Right cardiac atrium (tissue), 5 donors: ENCODE data around the gene DNM2. TPM values are rescaled to one million over a fixed set of nuclear protein-coding genes. Genes with fewer than 3 reads are reported as not detected.
A peak's percentile ranks its signal among the peaks of the same experiment; 100 is the strongest.

Source experiments
- ATAC-seq, 2 donors: fragments of 200-7000 bp; cut with Tn5 transposase; one replicate each; pipeline versions ENCODE4 v1.8.0 to v1.9.1; 2020; ENCODE audit warnings: moderate library complexity in 2 of 2, mild to moderate bottlenecking in 1 of 2
- DNase-seq, 3 donors: peaks; one replicate each; pipeline ENCODE4 v3.0.0-alpha.2; 2020
- H3K27ac ChIP-seq: one replicate; pipeline ENCODE4 v1.5.1; 2013; ENCODE audit warnings: mild to moderate bottlenecking, low read length, control low read depth, moderate library complexity
- H3K27me3 ChIP-seq: one replicate; pipeline ENCODE4 v1.6.1; 2013; ENCODE audit not compliant: control insufficient read depth, insufficient read depth
- H3K4me1 ChIP-seq: one replicate; pipeline ENCODE4 v1.6.1; 2013; ENCODE audit warnings: low read length; ENCODE audit not compliant: control insufficient read depth, insufficient read depth
- H3K4me3 ChIP-seq: one replicate; pipeline ENCODE4 v1.5.1; 2013; ENCODE audit warnings: low read length, control low read depth
- H3K9me3 ChIP-seq: one replicate; pipeline ENCODE4 v1.6.1; 2013; ENCODE audit warnings: low read length; ENCODE audit not compliant: control insufficient read depth
- WGBS: extraction: QIAGEN DNeasy Blood & Tissue Kit; methylation state at CpG from one replicate; pipeline ENCODE4 v1.1.7; 2013; 5-methylcytosine and 5-hydroxymethylcytosine counted together
- intact Hi-C, 4 donors: fragments of 100-400 bp; cut with DNase I; formaldehyde crosslinking; loops; one replicate each; pipeline versions ENCODE4 v1.11.0 to v1.14.0; 2022 to 2023
- polyA plus RNA-seq: library from polyadenylated mRNA; stranded (reverse); fragments of 200-250 nt; gene quantifications from one replicate; pipeline ENCODE4 v1.2.3, GENCODE V29; 2013
- total RNA-seq, 4 donors: library from RNA; stranded (reverse); fragmentation: NEBNext Ultra II Directional; extraction: Animal tissue kit (Norgen Biotek cat#: 25700); gene quantifications; one replicate each; pipeline ENCODE4 v1.2.1, GENCODE V29; 2021
- donor health status: healthy with polysubstance abuse.
- donor health status: DM: no; HTN: yes; CAD: no.
- donor health status: DM: no; HTN: no; CAD: no.
- donor health status: DM: no; HTN: yes; CAD: no; lungs with severe emphysema.
- donor health status: DM: yes; HTN: yes; CAD: no.

DNM2 gene
- total and polyA plus RNA-seq, 5 donors, result 129 to 202 (median 180) TPM

GRCh38 chr19:10681658-10682057 is 36.2 kb upstream of the DNM2 start:
- Histone ChIP-seq H3K4me3 (no peak overlapping the region), H3K9me3 (no peaks in the 10 kb centered on the region), H3K4me1 (no peaks in the 10 kb centered on the region), H3K27me3 (no peaks in the 10 kb centered on the region), H3K27ac (no peak overlapping the region)
- WGBS, result 87% methylated on average over 4 of the region's 4 CpGs
- intact Hi-C loops, result no loop called here
- ATAC-seq (no peak), DNase-seq (no peak)

DNA sequence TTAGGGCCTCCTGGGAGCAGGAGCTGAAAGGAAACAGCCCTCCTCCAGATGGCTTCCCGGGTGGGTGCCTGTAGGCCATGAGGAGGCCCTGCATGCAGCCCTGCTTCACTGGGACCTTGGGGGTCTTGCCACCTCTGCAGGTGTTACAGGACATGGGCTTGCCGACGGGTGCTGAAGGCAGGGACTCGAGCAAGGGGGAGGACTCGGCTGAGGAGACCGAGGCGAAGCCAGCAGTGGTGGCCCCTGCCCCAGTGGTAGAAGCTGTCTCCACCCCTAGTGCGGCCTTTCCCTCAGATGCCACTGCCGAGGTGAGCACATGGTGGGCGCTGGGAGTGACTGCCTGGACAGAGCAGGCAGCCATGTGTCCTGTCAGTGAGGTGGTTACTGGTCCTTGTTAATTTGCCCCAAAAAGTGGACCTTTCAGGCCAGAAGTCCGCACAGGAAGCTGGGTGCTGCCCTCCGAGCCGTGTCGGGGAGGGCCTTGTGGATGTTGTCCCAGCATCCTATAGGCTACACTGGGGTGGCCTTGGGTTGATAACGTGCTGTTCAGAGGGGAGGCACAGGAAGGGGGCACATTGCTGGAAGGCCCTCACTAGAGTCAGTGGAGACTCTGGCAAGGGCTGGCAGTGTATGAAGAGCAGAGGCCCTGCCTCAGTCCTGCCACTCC is 35.3 kb upstream of the DNM2 start:
- Histone ChIP-seq H3K27ac (no peak overlapping the region), H3K9me3 (no peaks in the 10 kb centered on the region), H3K27me3 (no peaks in the 10 kb centered on the region), H3K4me1 (no peaks in the 10 kb centered on the region), H3K4me3 (no peak overlapping the region)
- ATAC-seq, result no peak
- 89% methylated on average over 15 of the region's 15 CpGs for WGBS
- intact Hi-C loops, result no loop called here
- no peak for DNase-seq

GRCh38 chr19:10683064-10683426 is 34.8 kb upstream of the DNM2 start:
- no peaks in the 10 kb centered on the region for H3K9me3 ChIP-seq
- intact Hi-C loops, result no loop called here
- no peak overlapping the region for H3K4me3 ChIP-seq
- H3K27me3 ChIP-seq, result no peaks in the 10 kb centered on the region
- WGBS, result 92% methylated on average over 15 of the region's 15 CpGs
- H3K27ac ChIP-seq, result no peak overlapping the region
- DNase-seq, result no peak
- no peak for ATAC-seq
- no peaks in the 10 kb centered on the region for H3K4me1 ChIP-seq

GRCh38 chr19:10683582-10683981 is 34.3 kb upstream of the DNM2 start:
- Histone ChIP-seq H3K9me3 (no peaks in the 10 kb centered on the region), H3K27me3 (no peaks in the 10 kb centered on the region), H3K4me1 (no peaks in the 10 kb centered on the region), H3K27ac (no peak overlapping the region), H3K4me3 (no peak overlapping the region)
- ATAC-seq (no peak), DNase-seq (no peak)
- WGBS, result 89% methylated on average over 21 of the region's 21 CpGs
- intact Hi-C loops, result no loop called here

DNA sequence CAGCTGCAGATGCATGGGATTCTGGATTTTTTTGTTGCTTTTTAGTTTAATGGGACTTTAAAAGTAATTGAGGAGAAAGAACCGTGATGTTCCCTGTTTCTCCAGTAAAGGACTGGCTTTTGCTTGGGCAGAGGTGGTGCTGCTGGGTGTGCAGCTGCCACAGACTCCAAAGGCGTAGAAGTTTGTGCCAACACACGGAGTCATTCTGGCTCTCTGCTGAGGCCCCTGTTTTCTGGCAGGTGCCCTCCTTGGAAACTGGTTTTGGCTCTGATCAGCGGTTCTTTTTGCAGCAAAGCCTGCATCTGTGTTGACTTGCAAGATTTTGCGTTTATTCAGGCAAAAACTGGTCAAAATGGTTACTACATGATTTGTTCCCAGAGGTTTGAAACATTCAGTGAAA is 32.7 kb upstream of the DNM2 start:
- Histone ChIP-seq H3K9me3 (no peaks in the 10 kb centered on the region), H3K4me3 (no peak overlapping the region), H3K27me3 (no peaks in the 10 kb centered on the region), H3K4me1 (no peaks in the 10 kb centered on the region), H3K27ac (no peak overlapping the region)
- DNase-seq (no peak), ATAC-seq (no peak)
- 70% methylated on average over 5 of the region's 5 CpGs for whole genome bisulfite sequencing
- intact Hi-C loops, result no loop called here

- intact Hi-C loops, result no loop called here
- no peaks in the 10 kb centered on the region for H3K9me3 ChIP-seq
- H3K4me1 ChIP-seq, result no peaks in the 10 kb centered on the region
- DNase-seq, result no peak
- H3K27ac ChIP-seq, result no peak overlapping the region
- no peaks in the 10 kb centered on the region for H3K27me3 ChIP-seq
- H3K4me3 ChIP-seq, result no peak overlapping the region
- WGBS, result 75% methylated on average over 10 of the region's 10 CpGs
- ATAC-seq, result peak in 1 of 2 donors; percentile 3
Measured at GRCh38 chr19:10686193-10686592, 31.7 kb upstream of the DNM2 start.

GRCh38 chr19:10686661-10687517 is 31.0 kb upstream of the DNM2 start:
- H3K27me3 ChIP-seq, result no peaks in the 10 kb centered on the region
- H3K9me3 ChIP-seq, result no peaks in the 10 kb centered on the region
- H3K27ac ChIP-seq, result no peak overlapping the region
- peak; percentile 48 to 74 for ATAC-seq
- intact Hi-C loops, result no loop called here
- DNase-seq, result peak; percentile 70 to 90 (median 86)
- no peak overlapping the region for H3K4me3 ChIP-seq
- H3K4me1 ChIP-seq, result no peaks in the 10 kb centered on the region
- WGBS, result 60% methylated on average over 31 of the region's 31 CpGs

DNA sequence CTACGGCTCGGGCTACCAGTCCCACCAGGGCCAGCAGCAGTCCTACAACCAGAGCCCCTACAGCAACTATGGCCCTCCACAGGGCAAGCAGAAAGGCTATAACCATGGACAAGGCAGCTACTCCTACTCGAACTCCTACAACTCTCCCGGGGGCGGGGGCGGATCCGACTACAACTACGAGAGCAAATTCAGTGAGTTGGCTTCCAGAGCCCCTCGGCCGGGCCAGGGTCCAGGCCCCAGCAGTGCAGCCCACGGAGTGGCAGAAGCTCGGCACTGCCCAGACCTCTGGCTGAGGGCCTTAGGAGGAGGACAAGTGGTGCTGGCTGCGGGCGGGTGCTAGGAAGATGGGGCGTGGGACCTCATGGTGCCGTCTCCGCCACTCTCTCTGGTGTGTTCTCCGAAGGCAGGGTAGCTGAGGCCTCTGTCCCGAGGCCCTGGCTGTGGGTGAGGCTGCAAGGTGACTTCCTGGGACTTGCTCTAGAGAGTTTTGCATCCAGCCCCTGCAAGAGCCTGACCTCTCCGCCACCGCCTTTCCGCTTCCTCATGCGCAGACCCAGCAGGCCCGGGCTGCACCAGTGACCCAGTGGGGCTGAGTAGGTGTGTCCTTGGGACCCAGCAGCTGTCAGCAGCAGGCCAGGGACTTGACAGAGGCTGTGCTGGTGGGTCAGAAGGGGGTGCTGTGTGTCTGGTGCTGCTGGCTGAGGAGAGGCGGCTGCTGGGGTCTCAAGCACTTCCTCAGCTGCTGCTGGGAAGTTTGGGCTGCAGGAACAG is 30.2 kb upstream of the DNM2 start:
- no peaks in the 10 kb centered on the region for H3K9me3 ChIP-seq
- intact Hi-C loops, result no loop called here
- WGBS, result 88% methylated on average over 25 of the region's 25 CpGs
- no peaks in the 10 kb centered on the region for H3K27me3 ChIP-seq
- H3K4me3 ChIP-seq, result no peak overlapping the region
- DNase-seq (no peak), ATAC-seq (no peak)
- H3K4me1 ChIP-seq, result no peaks in the 10 kb centered on the region
- H3K27ac ChIP-seq, result no peak overlapping the region

- Histone ChIP-seq H3K4me3 (no peak overlapping the region), H3K9me3 (no peaks in the 10 kb centered on the region), H3K27ac (no peak overlapping the region), H3K4me1 (no peaks in the 10 kb centered on the region), H3K27me3 (no peaks in the 10 kb centered on the region)
- 93% methylated on average over 27 of the region's 27 CpGs for WGBS
- intact Hi-C loops, result no loop called here
- DNase-seq (no peak), ATAC-seq (no peak)
Measured at GRCh38 chr19:10688545-10689280, 29.2 kb upstream of the DNM2 start.

DNA sequence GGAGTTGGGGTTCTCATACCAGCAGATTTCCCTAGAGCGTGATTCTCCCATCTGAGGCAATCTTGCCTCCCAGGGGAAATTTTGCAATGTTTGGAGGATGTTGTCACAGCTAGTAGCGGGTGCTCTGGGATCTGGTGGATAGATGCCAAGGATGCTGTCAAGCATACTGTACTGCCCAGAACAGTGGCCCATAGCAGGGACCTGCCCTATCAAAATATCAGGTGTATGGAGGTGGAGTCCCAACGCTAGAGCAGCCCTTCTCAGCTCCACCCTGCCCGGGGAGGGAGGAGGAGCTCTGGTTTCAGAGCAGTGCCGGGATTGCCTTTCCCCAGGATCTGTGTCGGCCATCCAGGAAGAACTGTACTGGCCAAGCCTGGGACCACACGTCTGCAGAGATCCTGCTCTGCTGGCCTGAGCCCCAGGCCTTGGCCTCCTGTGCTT is 27.5 kb upstream of the DNM2 start:
- 44% methylated on average over 7 of the region's 7 CpGs for WGBS

More for the DNA sequence above, 27.5 kb upstream of the DNM2 start:
- Histone ChIP-seq H3K4me1 (peaks cover 2% of the 10 kb centered on the region), H3K4me3 (no peak overlapping the region), H3K9me3 (no peaks in the 10 kb centered on the region), H3K27me3 (no peaks in the 10 kb centered on the region), H3K27ac (no peak overlapping the region)
- peak in 1 of 3 donors; percentile 13 for DNase-seq
- intact Hi-C loops, result no loop called here
- no peak for ATAC-seq
